ENCODE results near the gene KLHL42.
"Not testable (repeated sequence)": the region's sequence is repeated elsewhere in the genome, so short reads cannot be mapped to it uniquely, and the experiment has no call there.

KLHL42 gene

GRCh38 chr12:27779920-27780611, at the start of gene KLHL42, which contains the start of gene MANSC4:
TSS of gene KLHL42 (plus strand) at chr12:27780233. CDS start at chr12:27780331, 98 bp downstream.
TSS of gene MANSC4 (minus strand) at chr12:27780236. CDS start at chr12:27771276, 8,960 bp downstream.
- DNase-seq (ENCODE audit: low read depth): peak; percentile 44

GRCh38 chr12:27732281-27732680, 47.8 kb upstream of the KLHL42 start:
- no peak for DNase-seq (ENCODE audit: low read depth)

- DNase-seq (ENCODE audit: low read depth): peak; percentile 14
Measured at GRCh38 chr12:27733052-27733656, 46.9 kb upstream of the KLHL42 start.

GRCh38 chr12:27733791-27734190, 46.2 kb upstream of the KLHL42 start:
- no peak for DNase-seq (ENCODE audit: low read depth)

GRCh38 chr12:27734321-27734720, 45.7 kb upstream of the KLHL42 start:
- DNase-seq (ENCODE audit: low read depth): not testable (repeated sequence)

- no peak for DNase-seq (ENCODE audit: low read depth)
Measured at GRCh38 chr12:27743601-27744000, 36.4 kb upstream of the KLHL42 start.

- DNase-seq (ENCODE audit: low read depth): not testable (repeated sequence)
Measured at GRCh38 chr12:27745734-27746133, 34.3 kb upstream of the KLHL42 start.

GRCh38 chr12:27747111-27747820, 32.8 kb upstream of the KLHL42 start:
- DNase-seq (ENCODE audit: low read depth): peak; percentile 14

- DNase-seq (ENCODE audit: low read depth): no peak
Measured at GRCh38 chr12:27751386-27752047, 28.5 kb upstream of the KLHL42 start.

- no peak for DNase-seq (ENCODE audit: low read depth)
Measured at GRCh38 chr12:27754795-27755194, 25.2 kb upstream of the KLHL42 start.

GRCh38 chr12:27756670-27757195, 23.3 kb upstream of the KLHL42 start:
- no peak for DNase-seq (ENCODE audit: low read depth)

- no peak for DNase-seq (ENCODE audit: low read depth)
Measured at GRCh38 chr12:27762757-27763156, 17.3 kb upstream of the KLHL42 start.

- DNase-seq (ENCODE audit: low read depth): no peak
Measured at GRCh38 chr12:27766587-27766986, 13.4 kb upstream of the KLHL42 start.

- DNase-seq (ENCODE audit: low read depth): no peak
Measured at GRCh38 chr12:27769142-27769673, 10.8 kb upstream of the KLHL42 start.

- no peak for DNase-seq (ENCODE audit: low read depth)
Measured at GRCh38 chr12:27771481-27772327, 8.3 kb upstream of the KLHL42 start.

GRCh38 chr12:27772328-27773049, 7.5 kb upstream of the KLHL42 start:
- DNase-seq (ENCODE audit: low read depth): no peak

- no peak for DNase-seq (ENCODE audit: low read depth)
Measured at GRCh38 chr12:27777141-27777540, 2.9 kb upstream of the KLHL42 start.

GRCh38 chr12:27778206-27778605, 1.8 kb upstream of the KLHL42 start:
- no peak for DNase-seq (ENCODE audit: low read depth)

- no peak for DNase-seq (ENCODE audit: low read depth)
Measured at GRCh38 chr12:27779416-27779919, 565 bp upstream of the KLHL42 start.
